TTC549 (cell line): ENCODE results near the gene ARMC6.

ENCODE experiments used
- FAIRE-seq: peaks from 2 replicates; lab custom pipeline; 2012; peaks lifted over from hg19 to GRCh38; lab: Jason Lieb, UNC

The ARMC6 gene

GRCh38 chr19:19033426-19034203 lies at the start of gene ARMC6, which contains the start of gene SUGP2:
Gene ARMC6 (plus strand): TSS chr19:19033603. CDS start chr19:19034210, 607 bp downstream.
Gene SUGP2 (minus strand): TSS chr19:19033517. CDS start chr19:19031071, 2,446 bp downstream.
- no peak for FAIRE-seq

GRCh38 chr19:18984251-18984650 lies 49.2 kb upstream of the ARMC6 start:
- no peak for FAIRE-seq

DNA sequence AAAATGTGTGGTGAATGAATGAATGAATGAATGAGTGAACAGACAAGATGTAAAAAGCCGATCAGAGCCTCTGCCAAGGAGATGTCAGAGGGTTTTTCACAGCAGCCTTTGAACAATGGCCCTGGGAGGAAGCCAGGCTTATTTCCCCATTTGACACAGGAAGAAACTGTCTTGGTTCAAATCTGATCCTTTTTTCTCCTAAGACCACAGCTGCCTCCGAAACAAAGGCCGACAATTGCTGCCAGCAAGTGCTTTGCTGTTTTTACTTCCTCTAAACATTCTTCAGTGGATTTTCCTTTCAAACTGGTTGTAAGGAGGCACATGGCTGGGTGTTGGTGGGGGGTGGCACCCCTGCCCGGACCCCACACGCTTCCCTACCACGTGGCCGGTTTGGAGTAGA lies 48.1 kb upstream of the ARMC6 start:
- no peak for FAIRE-seq

DNA sequence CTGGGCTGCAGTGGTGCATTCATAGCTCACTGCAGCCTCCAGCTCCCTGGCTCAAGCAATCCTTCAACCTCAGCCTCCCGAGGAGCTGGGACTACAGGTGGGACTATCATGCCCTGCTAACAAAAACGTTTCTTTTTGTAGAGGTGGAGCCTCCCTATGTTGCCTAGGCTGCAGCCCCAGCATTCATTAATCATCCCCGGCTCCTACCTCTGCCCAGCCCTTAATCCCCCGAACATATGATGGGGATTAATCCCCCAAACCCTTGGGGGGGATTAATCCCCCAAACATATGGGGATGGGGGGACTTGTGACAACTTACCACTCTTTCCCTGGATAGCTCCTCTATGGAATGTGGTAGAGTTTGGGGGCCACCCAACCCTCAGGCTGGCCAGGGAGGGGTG lies 45.9 kb upstream of the ARMC6 start:
- no peak for FAIRE-seq

DNA sequence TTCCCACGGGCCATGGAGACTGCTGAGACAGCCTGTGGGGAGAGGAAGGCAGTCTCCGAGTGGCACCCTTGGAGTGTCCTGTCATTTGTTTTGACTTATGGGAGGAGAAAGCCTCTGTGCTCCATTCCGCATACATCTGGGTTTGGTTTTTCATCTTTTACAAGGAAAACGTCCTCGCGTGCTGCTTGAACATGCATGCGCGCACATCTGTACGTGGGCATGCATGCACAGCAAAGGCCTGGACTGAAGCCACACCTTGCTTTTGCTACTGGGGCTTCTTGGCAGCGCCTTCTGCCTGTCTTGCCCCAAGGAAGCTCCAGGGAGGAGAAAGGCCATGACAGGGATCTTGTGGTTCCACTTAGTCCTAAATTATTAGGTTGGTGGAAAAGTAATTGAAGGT lies 44.1 kb upstream of the ARMC6 start:
- no peak for FAIRE-seq

DNA sequence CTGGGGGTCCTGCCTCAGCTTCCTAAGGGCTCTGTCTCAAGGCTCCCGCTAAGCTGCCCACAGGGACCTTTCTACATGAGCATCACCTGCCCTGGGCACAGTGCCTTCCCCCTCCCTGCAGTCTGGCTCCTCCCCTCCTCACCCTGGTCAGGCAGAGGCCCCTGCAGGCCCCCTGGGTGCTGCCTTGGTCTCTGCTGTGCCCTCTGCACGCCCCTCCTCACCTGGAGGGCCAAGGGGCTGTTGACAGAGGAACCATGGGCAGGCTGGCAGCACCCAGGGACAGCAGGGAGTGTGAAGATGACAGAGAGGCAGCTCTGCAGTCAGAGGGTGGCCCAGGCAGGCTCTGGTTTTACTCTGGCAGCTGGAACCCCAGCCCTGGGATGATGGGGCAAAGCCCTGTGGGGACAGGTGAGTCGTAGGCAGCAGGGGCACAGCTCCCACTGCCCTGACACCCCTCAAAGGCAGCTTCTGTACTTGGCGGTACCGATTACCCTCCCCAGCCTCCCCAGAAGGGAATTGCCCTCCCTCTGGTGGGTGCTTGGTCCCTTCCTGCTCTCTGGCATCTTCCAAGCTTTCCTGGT lies 43.2 kb upstream of the ARMC6 start:
- no peak for FAIRE-seq

GRCh38 chr19:18991006-18991405 lies 42.4 kb upstream of the ARMC6 start:
- FAIRE-seq, result no peak

DNA sequence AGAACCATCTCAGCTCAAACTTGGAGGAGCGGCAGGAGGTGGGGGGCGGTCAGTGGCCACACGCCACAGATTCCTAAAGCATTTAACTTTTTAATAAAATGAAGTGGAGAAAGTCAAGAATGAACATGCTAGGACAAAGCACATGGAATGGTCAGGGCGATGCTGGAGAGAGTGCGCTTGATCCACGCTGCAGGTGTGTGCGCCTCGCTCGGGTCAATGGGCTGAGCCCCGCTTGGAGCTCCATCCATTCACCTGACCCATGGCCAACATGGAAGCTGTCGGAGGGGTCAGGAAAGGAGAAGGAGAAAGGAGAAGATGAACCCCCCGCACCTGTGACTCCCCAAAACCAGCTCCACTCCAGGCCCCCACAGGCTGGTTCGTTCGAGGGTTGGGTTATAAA lies 41.9 kb upstream of the ARMC6 start:
- FAIRE-seq, result no peak

- no peak for FAIRE-seq
These were observed 40.7 kb upstream of the ARMC6 start for GRCh38 chr19:18992696-18993095.

DNA sequence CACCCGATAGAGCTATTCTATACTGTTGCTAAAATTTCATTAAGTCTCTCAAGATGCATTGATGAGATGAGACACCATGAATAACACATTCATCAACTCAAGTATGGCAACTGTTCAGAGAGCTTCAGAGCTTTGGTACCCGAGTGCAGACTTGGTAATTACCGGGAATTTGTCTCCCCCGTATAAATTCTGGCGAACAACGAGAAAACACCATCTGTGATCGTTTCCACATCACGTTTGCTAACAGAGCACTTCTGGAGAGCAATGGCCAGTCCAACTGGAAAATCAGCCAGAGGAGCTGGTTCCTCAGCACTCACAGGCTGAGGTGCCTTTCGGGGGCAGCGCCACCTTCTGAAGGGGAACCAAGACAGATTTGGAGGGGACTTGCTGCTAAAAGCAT lies 40.3 kb upstream of the ARMC6 start:
- no peak for FAIRE-seq

GRCh38 chr19:18995804-18996241 lies 37.6 kb upstream of the ARMC6 start:
- peak; percentile 80 for FAIRE-seq

DNA sequence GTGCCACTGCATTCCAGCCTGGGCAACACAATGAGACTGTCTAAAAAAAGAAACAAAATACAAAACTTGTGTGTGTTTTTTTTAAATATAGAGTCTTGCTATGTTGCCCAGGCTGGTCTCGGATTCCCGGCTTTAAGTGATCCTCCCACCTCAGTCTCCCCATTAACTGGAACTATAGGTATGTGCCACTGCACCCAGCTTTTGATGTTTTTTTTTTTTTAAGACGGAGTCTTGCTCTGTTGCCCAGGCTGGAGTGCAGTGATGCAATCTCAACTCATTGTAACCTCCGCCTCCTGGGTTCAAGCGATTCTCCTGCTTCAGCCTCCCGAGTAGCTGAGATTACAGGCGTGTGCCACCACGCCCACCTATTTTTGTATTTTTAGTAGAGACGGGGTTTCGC lies 37.1 kb upstream of the ARMC6 start:
- no peak for FAIRE-seq

DNA sequence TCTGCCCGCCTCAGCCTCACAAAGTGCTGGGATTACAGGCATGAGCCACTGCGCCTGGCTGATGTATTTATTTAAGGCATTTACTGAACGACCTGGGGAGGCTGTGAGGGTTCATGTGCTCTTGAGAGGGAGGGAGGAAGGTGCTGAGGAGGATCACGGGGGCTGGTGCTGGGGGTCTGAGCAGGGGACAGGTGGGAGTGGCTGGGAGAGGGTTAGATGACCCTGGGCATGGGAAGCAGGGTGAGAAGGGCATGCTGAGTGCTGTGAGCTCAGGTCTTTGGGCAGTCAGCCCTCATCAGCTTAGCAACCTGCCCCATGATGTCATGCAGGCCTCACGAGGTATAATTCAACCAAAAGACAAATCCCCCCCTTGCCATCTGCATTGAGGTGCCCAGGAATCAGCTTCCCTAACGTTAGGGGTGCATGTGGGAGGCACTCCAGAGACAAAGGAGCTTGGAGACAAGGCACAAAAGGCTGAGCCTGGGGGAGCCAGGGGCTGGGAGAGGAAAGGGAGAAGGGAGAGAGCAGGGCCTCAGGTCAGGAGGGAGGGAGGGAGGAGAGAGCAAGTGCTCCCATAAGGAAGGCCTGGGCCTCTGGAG lies 36.5 kb upstream of the ARMC6 start:
- FAIRE-seq, result no peak

GRCh38 chr19:18998276-18998675 lies 35.1 kb upstream of the ARMC6 start:
- FAIRE-seq, result no peak

DNA sequence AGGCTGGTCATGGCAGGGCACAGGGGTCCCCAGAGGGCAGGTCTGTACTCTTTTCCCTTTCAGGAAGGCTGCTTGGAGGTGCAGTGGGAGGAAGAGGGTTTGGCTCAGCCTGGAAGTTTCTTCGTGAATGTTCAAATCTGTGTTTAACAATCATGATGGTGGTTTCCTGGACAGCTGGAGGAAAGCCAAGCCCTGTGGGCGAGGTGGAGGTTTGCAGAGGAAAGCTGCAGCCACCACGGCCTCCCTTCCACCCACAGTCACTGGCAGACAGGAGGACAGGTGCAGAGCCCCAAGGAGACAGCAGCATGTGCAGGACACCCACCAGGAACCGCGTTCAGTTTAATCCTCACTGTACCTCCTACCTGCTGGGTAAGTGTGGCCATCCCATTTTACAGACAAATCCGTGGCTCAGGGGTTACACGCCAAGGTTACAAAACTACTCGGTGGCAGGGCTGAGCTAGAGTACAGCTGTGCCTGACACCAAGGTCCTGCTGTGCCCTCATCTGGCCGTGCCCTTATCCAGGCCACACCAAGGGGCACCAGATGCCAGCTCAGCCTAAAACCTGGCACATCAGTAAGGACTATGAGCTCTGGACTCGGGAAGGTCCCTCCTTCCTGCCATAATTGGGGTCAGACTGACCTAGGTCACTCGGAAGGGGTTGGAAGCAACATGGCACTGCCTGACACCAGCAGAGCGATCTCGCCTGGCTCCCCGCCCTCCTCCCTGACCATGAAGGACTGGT lies 34.2 kb upstream of the ARMC6 start:
- FAIRE-seq, result no peak

DNA sequence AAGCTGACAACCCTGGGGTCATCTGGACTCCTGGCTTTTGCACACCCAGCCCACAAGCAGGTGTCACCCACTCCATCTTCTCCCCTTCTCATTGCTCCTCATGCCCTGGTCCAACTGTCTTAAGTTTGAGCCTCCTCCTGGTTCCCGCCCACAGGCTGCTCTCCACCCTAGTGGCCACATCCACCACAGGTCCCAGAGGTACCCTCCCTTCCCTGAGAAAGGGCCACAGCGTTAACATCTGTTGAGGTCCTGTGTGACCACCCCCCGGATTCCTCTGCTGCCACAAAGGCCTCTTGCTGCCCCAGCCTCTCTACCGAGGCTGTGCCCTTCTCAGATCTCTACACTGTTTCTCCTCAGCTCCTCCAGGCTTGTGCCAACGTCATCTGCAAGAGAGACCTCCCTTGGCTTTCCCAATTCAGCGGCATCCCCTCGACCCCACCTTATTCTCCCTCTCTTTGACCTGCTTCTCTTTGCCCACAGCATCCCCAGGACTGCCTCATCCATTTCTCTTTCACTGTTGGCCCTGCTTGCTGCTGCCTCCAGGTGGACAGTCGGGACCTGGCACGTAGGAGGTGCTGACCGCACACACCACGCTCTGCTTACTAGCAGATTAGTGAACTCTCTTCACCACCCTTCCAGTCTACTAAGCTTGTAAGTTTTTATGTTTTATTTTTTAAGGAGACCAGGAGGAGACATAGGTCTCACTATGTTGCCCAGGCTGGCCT lies 33.3 kb upstream of the ARMC6 start:
- no peak for FAIRE-seq

GRCh38 chr19:19004144-19004543 lies 29.3 kb upstream of the ARMC6 start:
- no peak for FAIRE-seq

- FAIRE-seq, result no peak
These were observed 27.2 kb upstream of the ARMC6 start for GRCh38 chr19:19006213-19006612.

DNA sequence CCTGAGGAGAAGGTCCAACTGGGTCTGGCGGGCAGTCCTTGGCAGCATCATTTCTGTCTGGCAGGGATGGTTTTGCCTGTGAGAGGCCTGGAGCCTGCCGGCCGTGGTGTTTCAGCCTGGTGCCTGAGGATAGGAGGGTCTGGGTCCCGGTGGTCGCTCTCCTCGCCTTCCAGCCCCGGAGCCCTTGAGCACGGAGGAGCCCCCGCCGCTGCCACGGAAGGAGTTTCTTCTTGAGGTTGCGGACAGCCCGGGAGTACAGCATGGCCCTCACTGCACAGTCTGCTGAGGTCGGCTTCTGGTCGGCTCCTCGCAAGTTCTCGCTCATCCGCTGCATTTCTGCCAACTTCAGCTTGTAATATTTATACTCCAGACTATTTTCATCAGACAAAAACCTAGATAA lies 23.5 kb upstream of the ARMC6 start:
- no peak for FAIRE-seq

DNA sequence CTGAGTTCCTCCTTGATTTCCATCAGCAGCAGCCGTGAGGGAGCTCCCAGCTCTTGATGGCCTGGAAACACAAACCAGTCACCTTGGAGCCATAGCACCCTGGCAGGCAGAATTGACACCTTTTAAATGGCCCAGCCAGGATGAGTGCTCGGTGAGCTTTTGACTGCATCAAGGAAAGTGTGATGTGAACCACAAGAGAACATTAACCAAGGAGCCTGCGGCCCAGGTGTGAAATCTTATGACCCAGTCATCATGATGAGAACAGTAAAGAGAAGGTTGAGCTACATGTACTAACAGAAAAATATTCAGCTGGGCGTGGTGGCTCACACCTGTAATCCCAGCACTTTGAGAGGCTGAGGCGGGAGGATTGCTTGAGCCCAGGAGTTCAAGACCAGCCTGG lies 22.9 kb upstream of the ARMC6 start:
- FAIRE-seq, result no peak

GRCh38 chr19:19021115-19021514 lies 12.3 kb upstream of the ARMC6 start:
- FAIRE-seq, result no peak

DNA sequence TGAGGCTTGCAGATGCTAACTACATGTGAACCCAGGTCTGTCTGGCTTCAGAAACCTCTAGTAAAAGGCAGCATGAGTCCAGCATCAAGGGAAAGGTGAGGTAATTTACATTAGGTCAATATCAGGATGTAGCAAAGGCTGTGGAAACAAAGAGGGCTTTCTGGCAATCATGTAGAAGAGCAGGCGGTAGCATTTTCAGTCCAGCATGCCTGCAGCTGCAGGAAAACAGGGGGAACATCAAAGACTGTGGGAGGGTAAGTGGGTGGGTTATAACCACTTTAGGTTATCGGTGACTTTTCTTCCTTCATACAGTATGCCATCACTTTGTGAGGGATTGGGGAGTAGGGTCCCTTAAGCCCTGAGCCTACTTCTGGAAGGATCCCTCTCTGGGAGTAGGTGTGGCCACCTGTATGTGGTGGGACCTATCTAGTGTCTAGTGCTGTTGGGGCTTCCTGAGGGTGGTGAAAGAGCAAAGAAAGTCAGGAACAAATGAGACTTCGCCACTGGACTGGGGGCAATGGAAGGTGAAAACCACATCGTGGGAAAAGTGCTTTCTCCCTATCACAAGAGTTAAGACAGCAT lies 10.9 kb upstream of the ARMC6 start:
- FAIRE-seq, result no peak
